ENCODE results near the gene BTG2.

GRCh38 chr1:203351037-203351625, 45.8 kb downstream of the BTG2 start, which contains the start of gene FMOD:
- TF ChIP-seq CTCF (conservative IDR thresholded peaks at IDR 0.05; ENCODE audit: low read depth, low read length) = no peak; the same call in 1 of the 2 replicates
- no peak for TF ChIP-seq EZH2phosphoT487 (IDR thresholded peaks at IDR 0.05; ENCODE audit: borderline replicate concordance, low read length)

All from PC-3 (cell line).